Stimulated activated CD8-positive, alpha-beta memory T cell treated with anti-CD3 and anti-CD28 coated beads, Interleukin-2, amount 100 ng/mL, for 1 hour (primary cell): ENCODE results near the gene H2BW2.
"Not testable (repeated sequence)": the region's sequence is repeated elsewhere in the genome, so short reads cannot be mapped to it uniquely, and the experiment has no call there.

ENCODE experiments used
- DNase-seq, 2 donors: peaks; one replicate each; pipeline ENCODE4 v3.0.0-alpha.2; 2020; ENCODE audit warnings: low read depth in 2 of 2

The H2BW2 gene

DNA sequence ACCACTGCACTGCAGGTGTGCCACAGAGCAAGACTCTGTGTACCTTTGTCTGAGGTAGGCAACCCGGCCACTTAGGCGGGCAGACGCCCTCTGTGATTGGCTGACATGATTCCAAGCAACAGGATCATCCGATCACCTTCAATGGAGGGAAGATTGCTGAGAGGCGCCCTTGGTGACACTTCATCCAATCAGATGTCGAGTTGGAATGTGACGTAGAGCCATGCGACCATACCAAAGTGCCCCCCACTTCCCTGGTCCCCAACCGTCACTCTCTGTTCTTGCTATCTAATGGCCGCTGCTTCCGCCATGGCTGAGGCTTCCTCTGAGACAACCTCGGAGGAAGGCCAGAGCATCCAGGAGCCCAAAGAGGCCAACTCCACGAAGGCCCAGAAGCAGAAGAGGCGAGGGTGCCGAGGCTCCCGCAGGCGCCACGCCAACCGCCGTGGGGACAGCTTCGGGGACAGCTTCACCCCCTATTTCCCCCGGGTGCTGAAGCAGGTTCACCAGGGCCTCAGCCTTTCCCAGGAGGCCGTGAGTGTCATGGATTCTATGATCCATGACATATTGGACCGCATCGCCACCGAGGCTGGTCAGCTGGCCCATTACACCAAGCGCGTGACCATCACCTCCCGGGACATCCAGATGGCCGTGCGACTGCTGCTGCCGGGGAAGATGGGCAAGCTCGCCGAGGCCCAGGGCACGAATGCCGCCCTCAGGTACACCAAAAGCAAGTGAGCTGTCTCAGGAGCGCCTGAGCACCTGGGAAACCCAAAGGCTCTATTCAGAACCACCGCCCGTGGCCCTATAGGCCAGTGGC lies at the start of gene H2BW2:
TSS of gene H2BW2 (plus strand) at position 268 of the 817 bp plus-strand sequence. CDS start at position 307, 39 bp downstream.
- no peak for DNase-seq

DNA sequence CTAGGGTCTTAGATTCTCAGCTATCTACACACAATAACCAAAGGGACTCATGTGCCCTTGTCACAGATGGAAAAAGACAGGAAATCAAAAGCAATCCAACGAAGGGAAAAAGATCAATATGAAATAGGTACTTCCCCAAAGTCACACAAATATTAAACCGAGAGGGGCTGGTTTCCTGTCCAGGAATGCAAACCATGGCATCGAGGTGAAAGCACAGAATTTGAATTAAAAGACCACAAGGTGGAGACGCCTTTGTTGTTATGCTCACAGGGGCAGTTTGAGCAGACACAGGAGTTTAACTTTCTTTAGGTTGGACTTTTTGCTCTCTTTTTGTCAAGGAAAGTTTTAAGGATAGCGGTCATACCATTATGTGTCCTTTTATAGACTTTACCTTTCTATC lies 40.5 kb upstream of the H2BW2 start:
- no peak for DNase-seq

- no peak for DNase-seq
Observed at GRCh38 chrX:104008831-104009230, 30.9 kb upstream of the H2BW2 start.

- no peak for DNase-seq
Observed at GRCh38 chrX:104013158-104013557, 26.6 kb upstream of the H2BW2 start.

DNA sequence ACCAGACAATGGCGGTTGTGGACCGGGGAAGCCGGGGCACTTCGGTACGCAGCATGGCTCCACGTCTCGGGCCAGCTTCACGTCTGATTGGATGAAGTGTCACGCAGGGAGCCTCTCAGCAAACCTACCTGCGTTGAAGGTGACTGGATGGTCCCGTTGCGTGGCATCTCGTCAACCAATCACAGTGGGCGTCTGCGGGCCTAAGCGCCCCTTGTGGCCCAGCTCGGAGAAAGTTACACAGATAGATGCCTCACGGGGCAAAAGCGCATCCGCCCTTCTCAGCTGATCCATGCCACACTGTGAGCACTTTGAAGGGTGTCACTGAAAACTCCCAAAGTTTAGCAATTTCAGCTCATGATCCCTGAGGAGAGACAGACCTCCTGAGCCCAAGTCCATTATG lies 26.1 kb upstream of the H2BW2 start, which contains the start of gene H2BW1:
TSS of gene H2BW1 (minus strand) at position 103 of the 400 bp plus-strand sequence. CDS start 132 bp downstream, outside the sequence.
- no peak for DNase-seq

GRCh38 chrX:104015576-104015975 lies 24.2 kb upstream of the H2BW2 start:
- not testable (repeated sequence) for DNase-seq

GRCh38 chrX:104018126-104018525 lies 21.6 kb upstream of the H2BW2 start:
- DNase-seq = no peak

DNA sequence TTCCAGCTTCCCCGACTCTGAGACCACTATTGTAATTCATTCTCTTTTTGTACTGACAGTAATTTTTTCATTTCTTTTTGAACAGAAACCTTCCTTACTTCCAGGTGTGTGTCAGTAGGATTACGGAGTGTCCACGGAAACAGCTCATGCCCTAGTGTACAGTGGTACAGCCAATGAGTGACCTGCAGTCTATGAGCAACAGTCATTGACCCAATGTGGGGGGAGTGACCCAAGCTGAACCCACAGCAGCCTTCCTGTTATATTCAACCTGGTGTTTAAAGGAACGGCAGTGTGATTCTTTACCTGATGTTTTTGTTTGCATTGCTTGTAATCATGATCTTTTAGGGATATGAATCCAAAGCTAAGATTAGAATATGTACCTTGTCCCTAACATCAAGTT lies 1.2 kb downstream of the H2BW2 start:
- no peak for DNase-seq

GRCh38 chrX:104045642-104046041 lies 5.9 kb downstream of the H2BW2 start:
- DNase-seq = no peak

- DNase-seq = no peak
Observed at GRCh38 chrX:104047171-104047570, 7.4 kb downstream of the H2BW2 start.

GRCh38 chrX:104054956-104055355 lies 15.2 kb downstream of the H2BW2 start:
- DNase-seq = not testable (repeated sequence)

DNA sequence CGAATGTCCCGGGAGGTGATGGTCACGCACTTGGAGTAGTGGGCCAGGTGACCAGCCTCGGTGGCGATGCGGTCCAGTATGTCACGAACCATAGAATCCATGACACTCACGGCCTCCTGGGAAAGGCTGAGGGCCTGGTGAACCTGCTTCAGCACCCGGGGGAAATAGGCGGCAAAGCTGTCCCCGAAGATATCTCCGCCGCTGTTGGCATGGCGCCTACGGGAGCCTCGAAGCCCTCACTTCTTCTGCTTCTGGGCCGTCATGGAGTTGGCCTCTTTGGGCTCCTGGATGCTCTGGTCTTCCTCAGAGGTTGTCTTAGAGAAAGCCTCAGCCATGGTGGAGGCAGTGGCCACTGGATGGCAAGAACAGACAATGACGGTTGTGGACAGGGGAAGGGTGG lies 22.9 kb downstream of the H2BW2 start:
- DNase-seq = not testable (repeated sequence)

DNA sequence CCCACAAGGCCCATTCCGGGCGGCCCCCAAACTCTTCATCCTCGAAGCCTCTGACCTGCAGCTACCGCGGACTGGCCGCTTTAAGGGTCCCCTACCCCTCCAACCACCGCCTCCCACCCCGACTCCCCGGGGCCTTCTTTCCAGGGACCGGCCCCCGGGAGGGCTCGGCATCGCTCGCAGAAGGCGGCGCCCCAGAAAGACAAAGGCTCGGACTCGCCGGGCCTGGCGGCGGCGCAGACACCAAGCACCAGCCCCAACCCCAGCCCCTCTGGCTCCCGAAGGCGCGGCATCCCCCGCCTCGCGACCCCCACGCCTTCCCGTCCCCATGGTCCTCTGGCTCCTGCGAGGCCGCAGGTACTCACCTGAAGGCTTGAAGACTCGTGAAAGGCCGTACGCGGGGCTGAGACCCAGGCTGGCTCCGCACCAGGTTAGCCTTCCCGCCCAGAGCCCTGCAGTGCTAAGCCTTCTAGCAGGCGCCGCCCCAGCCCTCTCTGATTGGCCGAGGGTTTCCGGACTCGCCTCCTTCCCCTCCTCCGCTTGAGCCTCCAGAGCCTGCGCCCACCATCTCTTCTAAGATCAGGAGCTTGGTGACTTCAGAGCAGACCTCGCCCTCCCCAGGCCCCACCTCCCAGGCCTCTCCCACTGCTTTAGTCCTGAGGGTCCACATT lies 36.2 kb downstream of the H2BW2 start, which contains the start of gene TMSB15C:
TSS of gene TMSB15C (minus strand) at position 459 of the 668 bp plus-strand sequence.
- DNase-seq = not testable (repeated sequence)

- not testable (repeated sequence) for DNase-seq
Observed at GRCh38 chrX:104077854-104078253, 38.1 kb downstream of the H2BW2 start.

DNA sequence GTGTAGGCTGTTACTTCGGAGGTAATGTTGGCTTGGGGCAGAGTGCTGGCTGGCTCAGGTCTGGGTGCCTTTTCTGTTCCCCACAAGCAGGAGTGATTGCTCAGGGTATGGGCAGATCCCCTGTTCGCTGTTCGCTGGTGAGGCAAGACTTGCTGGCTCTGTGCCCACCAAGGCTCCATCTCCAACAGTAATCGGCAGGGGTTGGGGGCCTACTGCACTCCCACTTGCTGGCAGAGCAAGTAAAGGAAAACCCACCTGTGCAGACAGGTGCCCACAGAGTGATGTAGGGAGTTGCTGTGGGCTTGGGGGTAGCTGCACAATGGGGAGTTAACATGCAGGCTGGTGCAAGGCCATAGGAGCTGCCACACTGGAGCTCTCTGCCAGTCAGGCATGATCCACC lies 44.3 kb downstream of the H2BW2 start:
- DNase-seq = no peak

DNA sequence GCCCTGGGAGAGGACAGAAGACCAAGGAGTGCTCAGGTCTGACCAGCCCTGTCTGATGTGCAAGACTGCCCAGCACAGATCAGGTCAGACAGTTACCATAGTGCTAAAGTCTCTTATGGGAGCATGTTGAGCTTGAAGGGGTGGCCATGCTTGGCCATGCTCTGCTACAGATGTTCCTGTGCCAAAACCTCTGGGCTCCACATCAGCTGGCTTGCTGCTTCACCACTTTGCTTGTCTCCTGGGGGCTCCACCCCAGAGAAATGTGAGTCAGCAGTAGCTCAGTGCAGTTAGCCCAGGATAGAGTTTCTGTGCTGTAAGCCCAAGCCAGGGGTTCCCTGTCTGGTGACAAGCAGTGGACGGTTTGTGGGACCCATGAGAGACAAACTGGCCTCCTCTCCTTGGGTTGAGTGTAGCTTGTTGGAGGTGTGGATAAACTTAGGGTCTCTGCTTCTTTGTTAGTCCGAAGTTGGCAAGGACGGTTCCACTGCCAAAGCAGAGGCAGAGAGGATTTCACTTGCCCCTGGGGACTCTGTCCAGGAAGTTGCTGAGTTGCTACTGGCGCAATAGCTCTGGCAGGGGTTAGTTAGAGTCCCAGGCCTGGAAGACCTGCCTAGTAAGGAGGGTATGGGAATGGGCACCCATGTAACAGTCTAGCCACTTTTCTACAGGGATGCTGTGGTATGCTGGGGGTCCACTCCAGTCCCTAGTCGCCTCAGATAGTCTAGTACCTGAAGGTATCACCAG lies 45.0 kb downstream of the H2BW2 start:
- no peak for DNase-seq

GRCh38 chrX:104085477-104085876 lies 45.7 kb downstream of the H2BW2 start:
- DNase-seq = no peak

DNA sequence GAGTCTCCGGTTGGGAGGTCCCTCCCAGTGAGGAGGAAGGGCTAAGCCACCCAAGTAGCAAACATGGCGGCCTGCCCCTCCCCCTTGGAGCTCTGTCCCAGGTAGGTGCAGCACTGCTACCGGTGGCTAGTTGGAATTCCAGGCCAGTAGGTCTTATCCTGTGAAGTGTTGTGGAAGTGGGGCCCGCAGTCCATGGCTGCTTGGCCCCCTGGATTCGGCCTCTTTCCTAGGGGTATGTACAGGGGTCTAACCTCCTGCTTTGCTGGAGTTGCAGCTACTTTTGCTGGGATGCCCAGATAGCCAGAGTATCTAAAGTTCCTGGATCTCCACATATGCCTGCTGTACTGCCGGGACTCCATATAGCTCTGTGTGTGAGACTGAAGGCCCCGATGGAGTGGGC lies 46.2 kb downstream of the H2BW2 start:
- no peak for DNase-seq
